ENCODE measurements around the gene ICE2. TPM values are rescaled to one million over a fixed set of nuclear protein-coding genes. Genes with fewer than 3 reads are reported as not detected.

The ICE2 gene
- polyA plus RNA-seq, 1 of the 3 experiments (the other 2 are of a cell fraction) = 19.0 TPM

- TF ChIP-seq IRF3 (IDR thresholded peaks at IDR 0.05; ENCODE audit: low read depth, low read length) (no peak), TAF1 (IDR thresholded peaks at IDR 0.05; ENCODE audit: borderline replicate concordance, low read depth, low read length) (no peak), USF2 (IDR thresholded peaks at IDR 0.05; ENCODE audit: borderline replicate concordance, low read depth, low read length) (no peak), ZBTB33 (IDR thresholded peaks at IDR 0.05; ENCODE audit: borderline replicate concordance, low read depth) (no peak), EZH2phosphoT487 (IDR thresholded peaks at IDR 0.05; ENCODE audit: borderline replicate concordance, low read depth) (no peak), FOXM1 (IDR thresholded peaks at IDR 0.05; ENCODE audit: low read depth) (no peak)
These were observed 1.9 kb upstream of the ICE2 start (continued) for GRCh38 chr15:60480888-60481287.

GRCh38 chr15:60480149-60480548 is 1.2 kb upstream of the ICE2 start:
- Histone ChIP-seq H3K27ac (ENCODE audit: low read depth in 2 of 2, low read length in 1 of 2) (no peak overlapping the region), H3K4me1 (ENCODE audit: control insufficient read depth in 1 of 2, insufficient read depth in 2 of 2, low read depth in 1 of 2, low read length in 1 of 2) (peaks cover 14 to 20% of the 10 kb centered on the region in 2 experiments; a peak in 3 of 4 replicates), H3K79me2 (ENCODE audit: insufficient read depth) (peaks cover 36% of the 10 kb centered on the region), H3F3A (replicated peaks; ENCODE audit: insufficient read depth) (peaks cover 7% of the 10 kb centered on the region), H3K4me3 (ENCODE audit: low read depth in 2 of 2, low read length in 1 of 2) (no peak overlapping the region), H4K20me1 (ENCODE audit: insufficient read depth) (no peaks in the 10 kb centered on the region), H3K4me2 (no peak overlapping the region), H3K9me2 (no peaks in the 10 kb centered on the region), H3K9me3 (no peaks in the 10 kb centered on the region), H3K36me3 (replicated peaks in 1 of 2; ENCODE audit: control insufficient read depth in 1 of 2, insufficient read depth in 2 of 2, low read length in 1 of 2) (peaks cover 12 to 13% of the 10 kb centered on the region in 2 experiments), H3K27me3 (ENCODE audit: insufficient read depth) (no peaks in the 10 kb centered on the region), H2AFZ (ENCODE audit: low read depth) (0 out of 2 replicates have a peak overlapping the region, but pooled peaks have one; percentile 86), H3K9ac (no peak overlapping the region)
- WGBS (ENCODE audit: low lambda C conversion rate) = 89% methylated on average over 1 of the region's 1 CpG
- TF ChIP-seq FOSL2 (IDR thresholded peaks at IDR 0.05; ENCODE audit: borderline replicate concordance, low read depth) (no peak), IRF3 (IDR thresholded peaks at IDR 0.05; ENCODE audit: low read depth, low read length) (no peak), EP300 (IDR thresholded peaks at IDR 0.05; ENCODE audit: borderline replicate concordance in 1 of 2, low read depth in 1 of 2, low read length in 1 of 2) (no peak), TAF1 (IDR thresholded peaks at IDR 0.05; ENCODE audit: borderline replicate concordance, low read depth, low read length) (no peak), RFX5 (IDR thresholded peaks at IDR 0.05; ENCODE audit: low read length) (no peak), RCOR1 (IDR thresholded peaks at IDR 0.05; ENCODE audit: low read length) (no peak)
- DNase-seq = no peak
- POLR2A ChIA-PET = no interaction called here
- CTCF ChIA-PET = interaction anchor here (1.2 kb wide), 1 partner anchor 27 kb away, joined by 3 read pairs; no protein-coding TSS in a partner anchor
